Breast epithelium (tissue), 3 donors: Measurements from ENCODE around the gene TP53AIP1.

Experiments used
- CTCF ChIP-seq, 3 donors: fragments of 450-650 bp; IDR thresholded peaks; one replicate each; pipeline ENCODE4 v1.5.1; 2016 to 2017; ENCODE audit warnings: antibody characterized with exemption in 3 of 3, mild to moderate bottlenecking in 3 of 3, moderate library complexity in 3 of 3
- POLR2A ChIP-seq: fragments of 450-650 bp; IDR thresholded peaks from one replicate; pipeline ENCODE4 v1.6.1; 2016; ENCODE audit warnings: antibody characterized with exemption, mild to moderate bottlenecking, moderate library complexity
- POLR2AphosphoS5 ChIP-seq, 3 donors: sonication (generic); formaldehyde crosslinking; IDR thresholded peaks; one replicate each; pipeline ENCODE4 v1.6.1; 2017; ENCODE audit warnings: antibody characterized with exemption in 3 of 3

DNA sequence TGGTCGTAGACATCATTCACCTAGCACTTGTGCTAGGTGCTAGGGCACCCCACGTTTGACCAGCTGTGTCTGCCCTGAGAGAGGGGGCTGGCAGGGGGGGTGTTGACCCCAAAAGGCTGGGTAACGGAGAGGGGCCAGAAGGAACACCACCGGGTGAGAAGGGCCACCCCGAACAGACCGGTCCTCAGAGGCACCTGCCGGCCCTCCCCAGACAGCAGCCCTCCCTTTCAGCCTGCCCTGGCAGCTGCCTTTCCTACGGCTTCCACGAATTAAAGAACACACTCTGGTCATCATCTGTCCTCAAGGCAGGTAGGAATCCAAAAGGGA lies 52.5 kb downstream of the TP53AIP1 start:
- TF ChIP-seq CTCF (IDR thresholded peaks at IDR 0.05) (no peak), POLR2A (no peak), POLR2AphosphoS5 (IDR thresholded peaks at IDR 0.05) (no peak)
